Kidney glomerular epithelial cell (primary cell): Measurements from ENCODE around the gene CSTF1.
"Not testable (repeated sequence)": the region's sequence is repeated elsewhere in the genome, so short reads cannot be mapped to it uniquely, and the experiment has no call there.

ENCODE experiments used
- DNase-seq: peaks from one replicate; lab custom pipeline; 2025; lab: John Stamatoyannopoulos, UW

Gene CSTF1

GRCh38 chr20:56409521-56409920 is 17.1 kb downstream of the CSTF1 start:
- DNase-seq, result no peak

GRCh38 chr20:56409956-56410355 is 17.5 kb downstream of the CSTF1 start:
- no peak for DNase-seq

GRCh38 chr20:56411287-56411686 is 18.8 kb downstream of the CSTF1 start:
- not testable (repeated sequence) for DNase-seq

- DNase-seq, result peak; percentile 72
Observed at GRCh38 chr20:56411759-56412472, 19.5 kb downstream of the CSTF1 start, which contains the start of gene CASS4. Gene CASS4, plus strand, starts transcription at chr20:56412260. Its CDS starts 199 bp downstream, at chr20:56412459.

GRCh38 chr20:56412473-56412790 is 20.0 kb downstream of the CSTF1 start:
- no peak for DNase-seq

- DNase-seq, result no peak
Observed at GRCh38 chr20:56412949-56413348, 20.5 kb downstream of the CSTF1 start.

- DNase-seq, result no peak
Observed at GRCh38 chr20:56414842-56415765, 22.7 kb downstream of the CSTF1 start.

GRCh38 chr20:56417402-56417801 is 25.0 kb downstream of the CSTF1 start:
- no peak for DNase-seq

- DNase-seq, result no peak
Observed at GRCh38 chr20:56417911-56418310, 25.5 kb downstream of the CSTF1 start.

- DNase-seq, result no peak
Observed at GRCh38 chr20:56418385-56418861, 26.0 kb downstream of the CSTF1 start.

GRCh38 chr20:56420028-56420427 is 27.6 kb downstream of the CSTF1 start:
- no peak for DNase-seq

GRCh38 chr20:56420940-56421688 is 28.7 kb downstream of the CSTF1 start:
- peak; percentile 5 for DNase-seq

GRCh38 chr20:56422076-56422823 is 29.8 kb downstream of the CSTF1 start:
- DNase-seq, result peak; percentile 95

- no peak for DNase-seq
Observed at GRCh38 chr20:56422824-56423189, 30.4 kb downstream of the CSTF1 start.

- DNase-seq, result no peak
Observed at GRCh38 chr20:56423211-56423610, 30.8 kb downstream of the CSTF1 start.

GRCh38 chr20:56423886-56424285 is 31.4 kb downstream of the CSTF1 start:
- DNase-seq, result no peak

- no peak for DNase-seq
Observed at GRCh38 chr20:56424931-56425330, 32.5 kb downstream of the CSTF1 start.

- DNase-seq, result no peak
Observed at GRCh38 chr20:56426026-56426425, 33.6 kb downstream of the CSTF1 start.

GRCh38 chr20:56426926-56427325 is 34.5 kb downstream of the CSTF1 start:
- no peak for DNase-seq

- DNase-seq, result no peak
Observed at GRCh38 chr20:56427797-56428196, 35.4 kb downstream of the CSTF1 start.

- DNase-seq, result no peak
Observed at GRCh38 chr20:56428410-56428809, 36.0 kb downstream of the CSTF1 start.

- no peak for DNase-seq
Observed at GRCh38 chr20:56428881-56429280, 36.4 kb downstream of the CSTF1 start.
